Gastroesophageal sphincter (tissue), 3 donors: ENCODE measurements around the gene OGG1.

ENCODE experiments used
- CTCF ChIP-seq, 4 experiments: fragments of 200-600 bp in 2 of 4; fragments of 450-650 bp in 2 of 4; sonication (generic) in 1 of 4; IDR thresholded peaks; one replicate each; pipeline ENCODE4 v1.5.1; 2017 to 2019; ENCODE audit warnings: antibody characterized with exemption in 4 of 4, mild to moderate bottlenecking in 2 of 4, moderate library complexity in 2 of 4
- POLR2A ChIP-seq, 2 donors: fragments of 450-650 bp; IDR thresholded peaks; one replicate each; pipeline ENCODE4 v1.6.1; 2017; ENCODE audit warnings: antibody characterized with exemption in 2 of 2, mild to moderate bottlenecking in 2 of 2, moderate library complexity in 1 of 2

- TF ChIP-seq CTCF (IDR thresholded peaks at IDR 0.05) = no peak
- TF ChIP-seq POLR2A (IDR thresholded peaks at IDR 0.05) = no peak
Observed at GRCh38 chr3:9786209-9786739, 36.5 kb downstream of the OGG1 start.
